Gastroesophageal sphincter (tissue), 4 donors: ENCODE data around the gene SLC25A47. TPM values are rescaled to one million over a fixed set of nuclear protein-coding genes. Genes with fewer than 3 reads are reported as not detected.

Experiments
- ATAC-seq: fragments of 150-250 bp; one replicate; pipeline ENCODE4 v1.9.1; 2016; ENCODE audit warnings: mild to moderate bottlenecking, moderate library complexity
- H3K27ac ChIP-seq, 4 donors: fragments of 200-600 bp; sonication (generic) in 3 of 4; 1 replicate in 3 of 4; 2 replicates in 1 of 4; pipeline ENCODE4 v1.5.1; 2016 to 2019
- H3K27me3 ChIP-seq: fragments of 200-600 bp; sonication (generic); one replicate; pipeline ENCODE4 v1.5.1; 2019
- H3K36me3 ChIP-seq, 2 donors: fragments of 200-600 bp; sonication (generic); one replicate each; pipeline ENCODE4 v1.5.1; 2019; ENCODE audit warnings: control low read depth in 1 of 2
- H3K4me1 ChIP-seq, 3 donors: fragments of 200-600 bp; sonication (generic); 1 replicate in 2 of 3; 2 replicates in 1 of 3; pipeline ENCODE4 v1.5.1; 2016 to 2019; ENCODE audit warnings: control low read depth in 2 of 3
- H3K4me3 ChIP-seq, 2 donors: fragments of 200-600 bp; sonication (generic); one replicate each; pipeline ENCODE4 v1.5.1; 2019; ENCODE audit warnings: mild to moderate bottlenecking in 1 of 2, moderate library complexity in 1 of 2
- H3K9me3 ChIP-seq, 3 donors: fragments of 200-600 bp; sonication (generic); one replicate each; pipeline ENCODE4 v1.5.1; 2017 to 2019; ENCODE audit warnings: control low read depth in 2 of 3
- EP300 ChIP-seq: sonication (generic); formaldehyde crosslinking; IDR thresholded peaks from one replicate; pipeline ENCODE4 v1.6.1; 2017; ENCODE audit warnings: antibody characterized with exemption, mild to moderate bottlenecking
- POLR2A ChIP-seq, 2 donors: fragments of 450-650 bp; IDR thresholded peaks; one replicate each; pipeline ENCODE4 v1.6.1; 2017; ENCODE audit warnings: antibody characterized with exemption in 2 of 2, mild to moderate bottlenecking in 2 of 2, moderate library complexity in 1 of 2
- POLR2AphosphoS5 ChIP-seq: sonication (generic); formaldehyde crosslinking; IDR thresholded peaks from one replicate; pipeline ENCODE4 v1.6.1; 2017; ENCODE audit warnings: antibody characterized with exemption
- WGBS, 2 donors: methylation state at CpG; one replicate each; pipeline ENCODE4 v1.1.5; 2018; ENCODE audit warnings: low coverage in 1 of 2; 5-methylcytosine and 5-hydroxymethylcytosine counted together
- total RNA-seq, 4 donors: library from RNA; depleted of rRNA; stranded (reverse); fragments of >200 nt; gene quantifications; one replicate each; pipeline ENCODE4 v1.1.0, GENCODE V29; 2016
- TF ChIP-seq, protein P1 (sequence below), 4 experiments: fragments of 200-600 bp in 2 of 4; fragments of 450-650 bp in 2 of 4; sonication (generic) in 1 of 4; IDR thresholded peaks; one replicate each; pipeline ENCODE4 v1.5.1; 2017 to 2019; ENCODE audit warnings: antibody characterized with exemption in 4 of 4, mild to moderate bottlenecking in 2 of 4, moderate library complexity in 2 of 4

The SLC25A47 gene
- total RNA-seq, 4 donors from 2014 or later = 0.31 TPM; not detected in 3

GRCh38 chr14:100297320-100298300 is 25.5 kb upstream of the SLC25A47 start:
- no peaks in the 10 kb centered on the region for H3K27me3 ChIP-seq
- H3K27ac ChIP-seq = peak overlapping the region; percentile 45 to 82 (median 78)
- peaks cover 0 to 23% of the 10 kb centered on the region in 2 donors for H3K36me3 ChIP-seq
- TF ChIP-seq EP300 (no peak), POLR2AphosphoS5 (peak; percentile 83)
- 5 to 17% methylated on average over 2 to 4 of the region's 30 CpGs for WGBS, 2 donors
- no peaks in the 10 kb centered on the region for H3K9me3 ChIP-seq
- peaks cover 0 to 71% (median 17%) of the 10 kb centered on the region in 3 donors for H3K4me1 ChIP-seq
- peak overlapping the region in 1 of 2 donors; percentile 32 for H3K4me3 ChIP-seq
- ATAC-seq = peak; percentile 92

DNA sequence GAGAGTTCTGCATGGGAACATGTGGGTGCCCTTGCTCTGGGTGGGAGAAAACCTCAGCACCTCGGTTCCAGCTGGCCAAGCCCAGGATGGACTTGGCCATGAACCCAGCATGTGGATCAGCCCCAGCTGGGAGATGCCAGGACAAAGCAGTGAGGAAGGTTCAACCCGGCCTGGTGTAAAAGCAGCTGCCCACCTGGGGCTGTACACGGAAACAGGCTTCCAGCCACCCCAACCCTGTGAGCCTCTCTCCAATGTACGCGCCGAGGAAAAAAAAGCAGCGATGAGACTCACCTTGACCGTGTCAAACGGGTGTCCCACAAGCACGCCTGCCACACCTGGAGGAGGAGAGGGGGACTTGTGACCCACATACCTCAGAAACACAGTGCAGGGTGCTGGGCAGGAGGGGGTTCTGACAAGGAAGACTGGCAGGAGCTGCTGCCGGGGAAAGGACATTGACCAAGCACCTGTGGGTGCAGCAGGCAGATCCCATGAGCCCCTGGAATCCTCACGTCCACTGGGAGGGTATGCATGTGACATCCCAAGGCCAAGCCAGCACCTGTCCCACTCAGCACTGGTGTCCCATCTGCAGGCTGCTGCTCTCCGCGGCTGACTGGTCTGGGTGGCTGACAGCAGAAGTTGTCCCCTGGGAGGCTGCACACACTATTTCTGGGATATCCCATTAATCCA is 24.4 kb upstream of the SLC25A47 start:
- no CpG with 5 or more reads among the region's 14 CpGs for WGBS, 2 donors
- H3K4me1 ChIP-seq = peaks cover 0 to 78% (median 17%) of the 10 kb centered on the region in 3 donors
- ATAC-seq = no peak
- TF ChIP-seq EP300 = no peak
- TF ChIP-seq POLR2A (IDR thresholded peaks at IDR 0.05) = no peak
- no peak for TF ChIP-seq POLR2AphosphoS5
- TF ChIP-seq, protein P1, sequence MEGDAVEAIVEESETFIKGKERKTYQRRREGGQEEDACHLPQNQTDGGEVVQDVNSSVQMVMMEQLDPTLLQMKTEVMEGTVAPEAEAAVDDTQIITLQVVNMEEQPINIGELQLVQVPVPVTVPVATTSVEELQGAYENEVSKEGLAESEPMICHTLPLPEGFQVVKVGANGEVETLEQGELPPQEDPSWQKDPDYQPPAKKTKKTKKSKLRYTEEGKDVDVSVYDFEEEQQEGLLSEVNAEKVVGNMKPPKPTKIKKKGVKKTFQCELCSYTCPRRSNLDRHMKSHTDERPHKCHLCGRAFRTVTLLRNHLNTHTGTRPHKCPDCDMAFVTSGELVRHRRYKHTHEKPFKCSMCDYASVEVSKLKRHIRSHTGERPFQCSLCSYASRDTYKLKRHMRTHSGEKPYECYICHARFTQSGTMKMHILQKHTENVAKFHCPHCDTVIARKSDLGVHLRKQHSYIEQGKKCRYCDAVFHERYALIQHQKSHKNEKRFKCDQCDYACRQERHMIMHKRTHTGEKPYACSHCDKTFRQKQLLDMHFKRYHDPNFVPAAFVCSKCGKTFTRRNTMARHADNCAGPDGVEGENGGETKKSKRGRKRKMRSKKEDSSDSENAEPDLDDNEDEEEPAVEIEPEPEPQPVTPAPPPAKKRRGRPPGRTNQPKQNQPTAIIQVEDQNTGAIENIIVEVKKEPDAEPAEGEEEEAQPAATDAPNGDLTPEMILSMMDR (IDR thresholded peaks at IDR 0.05) = no peak
- no peaks in the 10 kb centered on the region for H3K9me3 ChIP-seq
- peak overlapping the region in 1 of 4 donors; percentile 82 for H3K27ac ChIP-seq
- H3K36me3 ChIP-seq = peaks cover 0 to 12% of the 10 kb centered on the region in 2 donors
- no peaks in the 10 kb centered on the region for H3K27me3 ChIP-seq
- no peak overlapping the region for H3K4me3 ChIP-seq

DNA sequence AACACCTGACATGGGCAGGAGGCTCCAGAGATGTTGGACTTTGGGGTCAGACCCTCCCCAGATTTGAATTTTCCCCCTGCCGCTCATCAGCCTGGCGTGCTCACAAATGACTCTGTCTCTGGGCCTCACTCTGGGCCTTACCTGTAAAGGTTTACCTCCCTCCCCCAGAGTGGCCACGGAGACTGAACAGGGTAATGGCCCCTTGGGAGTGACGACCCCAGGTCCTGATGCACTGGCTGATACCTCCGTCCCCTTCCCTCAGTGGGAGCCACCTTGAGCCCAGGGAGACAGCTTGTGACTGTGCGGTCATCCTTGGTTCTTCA is 23.9 kb upstream of the SLC25A47 start:
- no peak overlapping the region for H3K4me3 ChIP-seq
- H3K27me3 ChIP-seq = no peaks in the 10 kb centered on the region
- no peak overlapping the region for H3K27ac ChIP-seq
- no peak for ATAC-seq
- H3K36me3 ChIP-seq = peaks cover 0 to 12% of the 10 kb centered on the region in 2 donors
- no peaks in the 10 kb centered on the region for H3K9me3 ChIP-seq
- TF ChIP-seq POLR2AphosphoS5 (no peak), EP300 (no peak), POLR2A (IDR thresholded peaks at IDR 0.05) (no peak)
- TF ChIP-seq, protein P1 (IDR thresholded peaks at IDR 0.05) = no peak
- H3K4me1 ChIP-seq = peaks cover 0 to 78% (median 16%) of the 10 kb centered on the region in 3 donors
- 93% methylated on average over 5 of the region's 6 CpGs; no CpG with 5 or more reads in 1 of the 2 donors for WGBS, 2 donors

GRCh38 chr14:100302616-100303015 is 20.5 kb upstream of the SLC25A47 start:
- Histone ChIP-seq H3K4me1 (peaks cover 0 to 73% (median 21%) of the 10 kb centered on the region in 3 donors), H3K27ac (peak overlapping the region in 1 of 4 donors; percentile 13), H3K36me3 (peaks cover 0 to 12% of the 10 kb centered on the region in 2 donors), H3K9me3 (no peaks in the 10 kb centered on the region), H3K4me3 (no peak overlapping the region), H3K27me3 (no peaks in the 10 kb centered on the region)
- WGBS, 2 donors = 0 to 25% methylated on average over 1 to 2 of the region's 2 CpGs
- TF ChIP-seq, protein P1 (IDR thresholded peaks at IDR 0.05) = no peak
- no peak for TF ChIP-seq POLR2AphosphoS5
- TF ChIP-seq EP300 = no peak
- no peak for TF ChIP-seq POLR2A (IDR thresholded peaks at IDR 0.05)
- no peak for ATAC-seq

DNA sequence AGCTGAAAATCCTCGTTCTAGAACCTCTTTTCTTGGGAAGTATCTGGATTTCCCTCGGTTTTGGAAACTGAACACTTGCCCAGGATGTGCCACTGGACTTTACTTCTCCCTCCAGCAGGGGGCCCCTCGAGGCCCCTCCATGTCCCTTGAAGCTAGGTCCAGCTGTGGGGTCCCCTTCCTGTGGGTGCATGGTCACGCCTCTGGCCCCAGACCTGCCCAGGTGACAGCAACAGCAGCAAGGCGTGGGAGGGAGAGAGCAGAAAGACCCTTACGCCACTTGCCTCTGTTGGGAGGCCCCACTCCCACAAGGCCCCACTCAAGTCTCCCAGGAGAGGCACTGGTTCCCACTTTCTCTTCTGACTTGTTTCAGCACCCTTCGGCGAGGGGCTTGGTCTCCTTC is 20.0 kb upstream of the SLC25A47 start:
- no peak for ATAC-seq
- H3K27me3 ChIP-seq = no peaks in the 10 kb centered on the region
- H3K4me1 ChIP-seq = peaks cover 0 to 73% (median 18%) of the 10 kb centered on the region in 3 donors
- WGBS, 2 donors = 31 to 73% methylated on average over 3 to 4 of the region's 8 CpGs
- peak overlapping the region in 3 of 4 donors; percentile 13 to 91 (median 78) for H3K27ac ChIP-seq
- H3K36me3 ChIP-seq = peaks cover 0 to 11% of the 10 kb centered on the region in 2 donors
- no peaks in the 10 kb centered on the region for H3K9me3 ChIP-seq
- no peak overlapping the region for H3K4me3 ChIP-seq
- no peak for TF ChIP-seq POLR2AphosphoS5
- TF ChIP-seq, protein P1 (IDR thresholded peaks at IDR 0.05) = peak in 3 of 4 experiments; percentile 35 to 53 (median 47)
